K562 (cell line): ENCODE results near the gene PTPRF. TPM values are rescaled to one million over a fixed set of nuclear protein-coding genes. Genes with fewer than 3 reads are reported as not detected.

Experiments used
- ATAC-seq: fragments of 200-7000 bp; cut with Tn5 transposase; 3 replicates; pipeline ENCODE4 v1.9.1; 2020; ENCODE audit warnings: moderate library complexity
- BruUV-seq: library from RNA; stranded (reverse); fragments of 400-500 nt; replicated peaks from 2 replicates; lab custom pipeline; 2021; lab: Mats Ljungman, UMichigan
- CTCF ChIA-PET: fragments of 300-600 bp; formaldehyde crosslinking; extraction: SDS; loops from one replicate; lab custom pipeline; 2021; ENCODE audit warnings: low intra/inter-chr PET ratio; lab: Yijun Ruan, JAX
- POLR2A ChIA-PET: fragments of 300-600, 350-650 bp; sonication (Branson Sonifier 250); formaldehyde crosslinking; extraction: SDS; loops from one replicate; lab custom pipeline; 2021; ENCODE audit warnings: antibody characterized with exemption, inconsistent platforms; lab: Yijun Ruan, JAX
- DNase-seq, 4 experiments: peaks; one replicate each; pipeline versions ENCODE4 v3.0.0 to v3.0.0-alpha.2; 2011 to 2018; ENCODE audit warnings: low spot score in 3 of 4, mixed read lengths in 3 of 4; ENCODE audit errors: extremely low read depth in 1 of 4
- FAIRE-seq: peaks from 2 replicates; lab custom pipeline; 2011; peaks lifted over from hg19 to GRCh38; lab: Jason Lieb, UNC
- H2AFZ ChIP-seq: 2 replicates; pipeline ENCODE4 v1.6.0; 2011; ENCODE audit warnings: low read depth, low read length, control low read depth, inconsistent platforms
- H3K27ac ChIP-seq: fragments of 200-600 bp; 3 replicates; pipeline ENCODE4 v1.8.0; 2011; ENCODE audit warnings: low read depth, mild to moderate bottlenecking, control low read depth, inconsistent platforms, low read length, moderate library complexity, mixed read lengths; ENCODE audit errors: extremely low read depth
- H3K27me3 ChIP-seq, 2 experiments: fragments of 300-600 bp in 1 of 2; 2 replicates in 1 of 2; 3 replicates in 1 of 2; pipeline versions ENCODE4 v1.6.0 to v1.8.0; 2011; ENCODE audit warnings: inconsistent platforms in 2 of 2, low read length in 2 of 2, mild to moderate bottlenecking in 1 of 2, mixed read lengths in 1 of 2, moderate library complexity in 1 of 2; ENCODE audit not compliant: control insufficient read depth in 2 of 2, insufficient read depth in 2 of 2
- H3K36me3 ChIP-seq: fragments of 300-600 bp; 3 replicates; pipeline ENCODE4 v1.8.0; 2011; ENCODE audit warnings: mild to moderate bottlenecking, low read length, inconsistent platforms; ENCODE audit not compliant: control insufficient read depth, insufficient read depth
- H3K4me1 ChIP-seq, 2 experiments: fragments of 200-600 bp in 1 of 2; replicated peaks in 1 of 2; 2 replicates in 1 of 2; 3 replicates in 1 of 2; pipeline versions ENCODE4 v1.5.1 to v1.8.0; 2011; ENCODE audit warnings: inconsistent platforms in 2 of 2, low read length in 2 of 2, mild to moderate bottlenecking in 1 of 2, mixed read lengths in 1 of 2, moderate library complexity in 1 of 2; ENCODE audit not compliant: control insufficient read depth in 2 of 2, insufficient read depth in 2 of 2
- H3K4me2 ChIP-seq: 2 replicates; pipeline ENCODE4 v1.6.1; 2011; ENCODE audit warnings: low read length, control low read depth, inconsistent platforms, mixed read lengths; ENCODE audit not compliant: insufficient read depth
- H3K4me3 ChIP-seq: fragments of 200-600 bp; sonication (generic), shearing (Covaris generic); 2 replicates; pipeline ENCODE4 v1.5.1; 2016; ENCODE audit warnings: control low read depth, inconsistent platforms
- H3K79me2 ChIP-seq: fragments of 200-600 bp; 3 replicates; pipeline ENCODE4 v1.8.0; 2011; ENCODE audit warnings: low read length, inconsistent platforms; ENCODE audit not compliant: control insufficient read depth, insufficient read depth
- H3K9ac ChIP-seq, 2 experiments: 2 replicates each; pipeline versions ENCODE4 v1.6.0 to v1.6.1; 2011; ENCODE audit warnings: low read depth in 2 of 2, low read length in 2 of 2, control low read depth in 1 of 2, inconsistent platforms in 1 of 2, mild to moderate bottlenecking in 1 of 2, mixed read lengths in 1 of 2; ENCODE audit not compliant: insufficient read depth in 1 of 2
- H3K9me1 ChIP-seq: one replicate; pipeline ENCODE4 v1.6.0; 2011; ENCODE audit warnings: inconsistent platforms, mild to moderate bottlenecking, low read length, moderate library complexity; ENCODE audit not compliant: control insufficient read depth, insufficient read depth
- H3K9me3 ChIP-seq: replicated peaks from 2 replicates; pipeline ENCODE4 v1.5.1; 2011; ENCODE audit warnings: low read depth, low read length, inconsistent platforms; ENCODE audit not compliant: control insufficient read depth, insufficient read depth
- H4K20me1 ChIP-seq: replicated peaks from 2 replicates; pipeline ENCODE4 v1.6.1; 2011; ENCODE audit warnings: low read length, inconsistent platforms, mixed read lengths; ENCODE audit not compliant: control insufficient read depth, insufficient read depth
- ARHGAP35 ChIP-seq: fragments of 450-650 bp; IDR thresholded peaks from 2 replicates; pipeline ENCODE4 v1.6.1; 2018; ENCODE audit not compliant: partially characterized antibody
- CEBPG ChIP-seq, 3 experiments: fragments of 200-800 bp in 1 of 3; sonication (Bioruptor generic) in 1 of 3; sonication (generic) in 1 of 3; formaldehyde crosslinking in 1 of 3; IDR thresholded peaks in 2 of 3; conservative IDR thresholded peaks in 1 of 3; 2 replicates each; pipeline versions ENCODE4 v1.6.1 to v1.8.0; 2016 to 2022; ENCODE audit warnings: missing compliant biosample characterization in 2 of 3, missing genetic modification characterization in 2 of 3, mild to moderate bottlenecking in 1 of 3, missing genetic modification reagents in 1 of 3
- CREM ChIP-seq: IDR thresholded peaks from 2 replicates; pipeline ENCODE4 v1.6.1; 2014; ENCODE audit warnings: antibody characterized with exemption, low read depth
- KDM4B ChIP-seq, 2 experiments: fragments of 450-650 bp in 1 of 2; sonication (generic) in 1 of 2; IDR thresholded peaks; 2 replicates each; pipeline ENCODE4 v1.6.1; 2016 to 2017; ENCODE audit warnings: borderline replicate concordance in 2 of 2, antibody characterized with exemption in 1 of 2, low read depth in 1 of 2, mild to moderate bottlenecking in 1 of 2
- MAFG ChIP-seq: fragments of 450-650 bp; conservative IDR thresholded peaks from 2 replicates; pipeline ENCODE4 v1.6.1; 2016; ENCODE audit warnings: missing genetic modification characterization, missing compliant biosample characterization
- MYNN ChIP-seq, 2 experiments: sonication (generic); formaldehyde crosslinking in 1 of 2; IDR thresholded peaks; 2 replicates each; pipeline versions ENCODE4 v1.5.0 to v1.6.1; 2016 to 2020; ENCODE audit warnings: antibody characterized with exemption in 1 of 2, missing genetic modification reagents in 1 of 2
- NCOA1 ChIP-seq: fragments of 450-650 bp; IDR thresholded peaks from 2 replicates; pipeline ENCODE4 v1.6.1; 2016; ENCODE audit warnings: low read depth
- NCOR1 ChIP-seq: fragments of 450-650 bp; IDR thresholded peaks from 2 replicates; pipeline ENCODE4 v1.6.1; 2016; ENCODE audit warnings: mild to moderate bottlenecking, moderate library complexity
- POLR2AphosphoS5 ChIP-seq: IDR thresholded peaks from 2 replicates; pipeline ENCODE4 v1.6.1; 2011; ENCODE audit warnings: mild to moderate bottlenecking, low read depth, low read length, moderate library complexity; ENCODE audit not compliant: control insufficient read depth, insufficient read depth
- TRIM24 ChIP-seq, 2 experiments: fragments of 450-650 bp; IDR thresholded peaks; 2 replicates each; pipeline ENCODE4 v1.6.1; 2016
- ZBTB1 ChIP-seq: sonication (generic); formaldehyde crosslinking; IDR thresholded peaks from 2 replicates; pipeline ENCODE4 v1.8.1; 2023; ENCODE audit warnings: missing genetic modification reagents, low read depth, mild to moderate bottlenecking, borderline replicate concordance
- ZNF239 ChIP-seq: fragments of 250-450 bp; sonication (Bioruptor Pico); IDR thresholded peaks from 2 replicates; pipeline ENCODE4 v1.4.0; 2020; ENCODE audit warnings: mild to moderate bottlenecking
- ZNF311 ChIP-seq: fragments of 250-450 bp; sonication (Bioruptor Pico); IDR thresholded peaks from 2 replicates; pipeline ENCODE4 v1.4.0; 2020; ENCODE audit warnings: mild to moderate bottlenecking, moderate library complexity
- WGBS: fragments of 100-300 bp; shearing (Covaris generic); methylation state at CpG from one replicate; pipeline ENCODE4 v1.1.6; 2016; ENCODE audit warnings: low coverage, mixed read lengths; ENCODE audit not compliant: insufficient coverage; ENCODE audit errors: missing lambda C conversion rate; 5-methylcytosine and 5-hydroxymethylcytosine counted together
- in situ Hi-C: fragments of 300-500 bp; cut with MboI; formaldehyde crosslinking; loops from 4 replicates; pipeline ENCODE4 v1.15.0; 2018; ENCODE audit warnings: inconsistent platforms, mixed read lengths
- intact Hi-C: fragments of 100-400 bp; cut with micrococcal nuclease; formaldehyde crosslinking; loops from 2 replicates; pipeline ENCODE4 v1.14.2; 2022
- polyA plus RNA-seq, 8 experiments: library from polyadenylated mRNA; depleted of rRNA in 4 of 8; stranded (reverse) in 5 of 8; unstranded in 3 of 8; fragments of >200 nt; fragmentation: Nextera tagmentation in 2 of 8; fragmentation: Illumina TruSeq in 1 of 8; extraction: Ambion mirVana in 2 of 8; extraction: Trizol in 1 of 8; gene quantifications; 2 replicates each; pipeline versions ENCODE4 v1.2.1 to v1.2.3, GENCODE V29; 2011 to 2014; ENCODE audit warnings: inconsistent platforms in 1 of 8, missing spikeins in 1 of 8
- total RNA-seq, 7 experiments: library from RNA; depleted of rRNA in 6 of 7; stranded (reverse); fragments of >200 nt in 6 of 7; fragmentation: Illumina TruSeq in 2 of 7; extraction: Trizol in 2 of 7; gene quantifications; 2 replicates each; pipeline versions ENCODE4 v1.2.1 to v1.2.3, GENCODE V29; 2011 to 2021; ENCODE audit warnings: low replicate concordance in 1 of 7

Gene PTPRF
- total and polyA plus RNA-seq, 9 of the 15 experiments (the other 6 are each of a cell fraction or from before 2014, with no cell fraction given): 0.13 to 4.3 (median 1.1) TPM

- no peak for FAIRE-seq
- intact Hi-C loops (no loop called here), in situ Hi-C loops (no loop called here)
- ATAC-seq: no peak
- H2AFZ ChIP-seq: no peak overlapping the region
- peaks cover 0 to 4% of the 10 kb centered on the region in 2 experiments; a peak in 2 of 5 replicates for H3K27me3 ChIP-seq
- no peaks in the 10 kb centered on the region for H3K79me2 ChIP-seq
- H4K20me1 ChIP-seq: no peaks in the 10 kb centered on the region
- CTCF ChIA-PET: no interaction called here
- H3K9ac ChIP-seq: no peak overlapping the region
- H3K4me2 ChIP-seq: no peak overlapping the region
- POLR2A ChIA-PET: no interaction called here
- no peaks in the 10 kb centered on the region for H3K4me1 ChIP-seq
- 0% methylated on average over 2 of the region's 2 CpGs for WGBS
- no peak overlapping the region for H3K27ac ChIP-seq
- DNase-seq: no peak
- BruUV-seq: no TSS peak
- H3K9me3 ChIP-seq: peaks cover 5% of the 10 kb centered on the region
- H3K4me3 ChIP-seq: no peak overlapping the region
- no peaks in the 10 kb centered on the region for H3K36me3 ChIP-seq
- H3K9me1 ChIP-seq: no peaks in the 10 kb centered on the region
- TF ChIP-seq NCOA1 (no peak), MAFG (tag) (no peak), CREM (no peak), CEBPG (CRISPR knock-in tag; IDR thresholded peaks at IDR 0.05) (no peak), CEBPG (tag; conservative IDR thresholded peaks at IDR 0.05 in 1 of 2, IDR thresholded peaks at IDR 0.05 in 1 of 2) (peak; percentile 35 to 65; a peak in 3 of 4 replicates), ARHGAP35 (no peak), MYNN (IDR thresholded peaks at IDR 0.05) (no peak), MYNN (CRISPR knock-in tag; IDR thresholded peaks at IDR 0.05) (no peak), NCOR1 (no peak), TRIM24 (IDR thresholded peaks at IDR 0.05) (peak in 1 of 2 experiments; percentile 48; a peak in 1 of 4 replicates), ZNF311 (CRISPR knock-in tag) (no peak), POLR2AphosphoS5 (no peak), ZNF239 (CRISPR knock-in tag) (no peak), KDM4B (IDR thresholded peaks at IDR 0.05; ENCODE audit: borderline replicate concordance in 2 of 2, low read depth in 1 of 2) (no peak), ZBTB1 (no peak)
These were observed 46.3 kb upstream of the PTPRF start for GRCh38 chr1:43484367-43484766.
